ENCODE measurements around the gene ELFN1.

Gene ELFN1

DNA sequence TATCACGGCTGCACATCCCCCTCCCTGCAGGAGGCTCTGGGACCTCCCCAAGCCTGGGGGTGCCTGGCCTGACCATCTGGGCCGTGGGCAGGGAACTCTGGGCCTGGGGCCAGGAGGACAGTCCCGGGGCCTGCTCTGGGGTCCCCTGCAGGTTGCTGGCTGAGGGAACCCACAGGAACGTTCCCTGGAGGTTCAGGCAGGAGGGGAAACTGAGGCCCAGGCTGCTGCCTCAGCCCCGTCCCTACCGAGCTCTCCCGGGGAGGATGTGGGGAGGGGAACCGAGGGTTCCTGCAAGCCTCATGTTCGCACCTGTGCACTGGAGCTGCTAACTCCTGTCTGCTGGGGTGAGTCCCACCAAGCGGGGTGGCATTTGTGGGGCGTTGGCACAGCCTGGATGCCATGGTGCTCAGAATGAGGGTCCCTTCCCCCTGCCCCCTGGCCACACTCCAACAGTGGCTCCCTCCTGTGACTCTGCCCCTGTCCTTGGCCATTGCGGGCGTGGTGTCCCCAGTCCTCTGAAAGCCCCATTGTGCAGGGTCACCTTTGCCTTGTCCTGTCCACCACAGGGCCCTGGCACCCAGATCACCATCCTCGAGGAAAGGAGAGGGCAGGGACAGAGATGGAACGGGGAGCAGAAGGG, 9.4 kb downstream of the ELFN1 start:
- TF ChIP-seq, protein P1, sequence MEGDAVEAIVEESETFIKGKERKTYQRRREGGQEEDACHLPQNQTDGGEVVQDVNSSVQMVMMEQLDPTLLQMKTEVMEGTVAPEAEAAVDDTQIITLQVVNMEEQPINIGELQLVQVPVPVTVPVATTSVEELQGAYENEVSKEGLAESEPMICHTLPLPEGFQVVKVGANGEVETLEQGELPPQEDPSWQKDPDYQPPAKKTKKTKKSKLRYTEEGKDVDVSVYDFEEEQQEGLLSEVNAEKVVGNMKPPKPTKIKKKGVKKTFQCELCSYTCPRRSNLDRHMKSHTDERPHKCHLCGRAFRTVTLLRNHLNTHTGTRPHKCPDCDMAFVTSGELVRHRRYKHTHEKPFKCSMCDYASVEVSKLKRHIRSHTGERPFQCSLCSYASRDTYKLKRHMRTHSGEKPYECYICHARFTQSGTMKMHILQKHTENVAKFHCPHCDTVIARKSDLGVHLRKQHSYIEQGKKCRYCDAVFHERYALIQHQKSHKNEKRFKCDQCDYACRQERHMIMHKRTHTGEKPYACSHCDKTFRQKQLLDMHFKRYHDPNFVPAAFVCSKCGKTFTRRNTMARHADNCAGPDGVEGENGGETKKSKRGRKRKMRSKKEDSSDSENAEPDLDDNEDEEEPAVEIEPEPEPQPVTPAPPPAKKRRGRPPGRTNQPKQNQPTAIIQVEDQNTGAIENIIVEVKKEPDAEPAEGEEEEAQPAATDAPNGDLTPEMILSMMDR (IDR thresholded peaks at IDR 0.05; ENCODE audit: low read depth, low read length, missing control alignments) = no peak
- DNase-seq (ENCODE audit: extremely low read depth, low read depth) = no peak
- H3K4me3 ChIP-seq (replicated peaks; ENCODE audit: low read depth, low read length) = no peak overlapping the region

DNA sequence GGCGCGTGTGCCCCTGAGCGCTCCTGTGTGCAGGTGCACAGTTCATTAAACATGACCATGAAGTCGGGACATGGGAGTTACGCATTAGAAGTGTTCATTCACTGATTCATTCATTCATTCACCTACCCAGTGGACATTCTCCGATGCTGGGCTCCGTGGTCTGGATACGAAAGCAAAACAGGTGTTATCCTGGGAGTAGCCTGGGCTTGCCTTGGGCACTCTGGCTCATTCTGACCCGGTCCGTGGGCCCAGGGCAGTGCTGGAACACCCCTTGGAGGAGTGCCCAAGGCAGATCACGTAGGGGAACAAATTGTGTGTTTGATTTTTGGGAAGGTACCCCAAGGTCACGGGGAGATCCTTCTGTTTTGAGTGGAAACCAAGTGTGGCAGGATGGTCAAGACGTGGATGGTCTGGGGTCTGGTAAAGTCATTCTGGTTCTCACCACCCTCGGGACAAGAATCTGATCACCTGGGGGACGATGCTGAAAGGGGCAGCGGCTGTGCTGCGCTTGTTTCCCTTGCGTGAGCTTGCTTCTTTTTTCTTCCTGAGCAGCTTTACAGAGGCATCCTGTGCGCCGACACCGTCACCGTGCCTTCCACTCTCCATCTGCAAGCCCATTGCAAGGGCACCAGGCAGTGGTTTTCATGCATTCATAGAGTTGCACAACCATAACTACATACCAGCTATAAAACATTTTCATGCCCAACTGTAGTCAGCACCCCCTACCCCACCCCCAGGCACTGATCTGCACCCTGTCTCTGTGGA, 10.1 kb downstream of the ELFN1 start:
- TF ChIP-seq, protein P1 (IDR thresholded peaks at IDR 0.05; ENCODE audit: low read depth, low read length, missing control alignments) = no peak
- DNase-seq (ENCODE audit: extremely low read depth, low read depth) = no peak
- H3K4me3 ChIP-seq (replicated peaks; ENCODE audit: low read depth, low read length) = no peak overlapping the region

DNA sequence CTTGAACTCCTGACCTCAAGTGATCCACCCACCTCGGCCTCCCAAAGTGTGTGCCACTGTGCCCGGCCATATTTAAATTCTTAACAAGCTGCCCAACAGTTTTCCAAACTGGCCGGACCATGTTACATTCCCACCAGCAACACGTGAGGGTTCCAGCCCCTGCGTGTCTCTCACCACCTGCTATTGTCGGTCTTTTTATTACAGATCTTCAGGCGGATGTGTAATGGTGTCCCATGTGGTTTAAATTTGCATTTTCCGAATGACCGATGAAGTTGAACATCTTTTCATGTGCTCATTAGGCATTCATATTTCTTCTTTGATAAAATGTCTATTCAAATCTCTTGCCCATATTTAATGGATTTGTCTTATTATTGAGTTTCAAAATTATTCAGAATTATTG, 11.5 kb downstream of the ELFN1 start:
- TF ChIP-seq, protein P1 (IDR thresholded peaks at IDR 0.05; ENCODE audit: low read depth, low read length, missing control alignments) = no peak
- no peak for DNase-seq (ENCODE audit: extremely low read depth, low read depth)
- no peak overlapping the region for H3K4me3 ChIP-seq (replicated peaks; ENCODE audit: low read depth, low read length)

DNA sequence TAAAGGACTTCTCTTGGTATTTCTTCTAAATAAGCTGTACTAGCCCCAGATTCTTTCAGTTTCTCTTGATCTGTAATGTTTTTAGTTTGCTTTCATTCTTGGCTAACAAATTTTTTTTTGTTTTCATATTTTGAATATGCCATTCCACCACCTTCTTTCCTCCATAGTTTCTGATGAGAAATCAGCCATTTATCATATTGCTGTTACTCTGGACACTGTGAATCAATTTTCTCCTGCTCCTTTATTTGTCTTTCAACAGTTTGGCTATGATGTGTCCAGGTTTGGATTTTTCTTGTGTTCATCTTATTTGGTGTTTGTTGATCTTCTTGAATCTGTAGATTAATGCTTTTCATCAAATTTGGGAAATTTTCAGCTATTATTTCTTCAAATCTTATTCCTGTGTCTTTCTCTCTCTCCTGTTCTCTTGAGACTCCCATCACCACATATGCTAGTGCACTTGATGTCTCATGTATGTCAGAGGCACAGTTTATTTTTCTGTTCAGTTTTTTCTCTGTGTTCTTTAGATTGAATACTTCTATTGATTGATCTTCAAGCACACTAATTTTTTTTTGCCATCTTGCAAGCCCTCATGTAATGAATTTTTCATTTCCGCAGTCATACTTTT, 15.0 kb downstream of the ELFN1 start:
- no peak overlapping the region for H3K4me3 ChIP-seq (replicated peaks; ENCODE audit: low read depth, low read length)
- no peak for DNase-seq (ENCODE audit: extremely low read depth, low read depth)
- TF ChIP-seq, protein P1 (IDR thresholded peaks at IDR 0.05; ENCODE audit: low read depth, low read length, missing control alignments) = no peak

DNA sequence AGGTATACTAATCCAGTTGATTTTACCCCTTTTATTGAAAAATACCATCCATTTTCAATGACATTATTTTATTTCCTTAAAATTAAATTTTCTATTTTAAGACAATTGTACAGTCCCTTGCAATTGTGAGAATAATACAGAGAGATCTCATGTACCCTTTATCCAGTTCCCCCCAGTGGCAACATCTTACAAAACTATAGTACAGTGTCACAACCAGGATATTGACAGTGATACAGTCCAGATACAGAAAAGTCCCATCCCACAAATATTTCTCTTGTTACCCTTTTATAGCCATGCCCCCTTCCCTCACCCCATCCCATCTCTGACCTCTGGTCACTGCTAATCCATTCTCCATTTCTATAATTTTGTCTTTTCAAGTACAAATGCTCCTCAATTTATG, 18.5 kb downstream of the ELFN1 start:
- TF ChIP-seq, protein P1 (IDR thresholded peaks at IDR 0.05; ENCODE audit: low read depth, low read length, missing control alignments) = no peak
- no peak for DNase-seq (ENCODE audit: extremely low read depth, low read depth)
- H3K4me3 ChIP-seq (replicated peaks; ENCODE audit: low read depth, low read length) = no peak overlapping the region

DNA sequence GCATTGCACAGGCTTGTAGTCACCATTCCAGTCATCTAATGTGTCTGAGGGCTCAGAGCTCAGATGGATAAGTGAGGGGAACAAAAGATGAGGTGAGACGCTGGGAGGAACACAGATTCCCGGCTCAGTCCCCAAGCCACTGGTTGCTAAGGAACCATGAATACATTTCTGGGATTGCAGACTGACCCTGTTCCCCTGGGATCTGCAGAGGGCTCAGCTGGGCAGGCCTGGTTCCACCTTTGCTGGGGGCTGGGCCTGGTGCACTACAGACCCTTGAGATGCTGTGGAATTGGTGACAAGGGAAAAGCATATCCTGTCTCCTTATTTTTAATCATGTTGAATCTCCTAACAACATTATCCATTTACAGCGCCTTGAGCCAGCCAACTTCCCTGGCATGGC, 19.2 kb downstream of the ELFN1 start:
- DNase-seq (ENCODE audit: extremely low read depth, low read depth) = no peak

More for the DNA sequence above, 19.2 kb downstream of the ELFN1 start:
- no peak overlapping the region for H3K4me3 ChIP-seq (replicated peaks; ENCODE audit: low read depth, low read length)
- TF ChIP-seq, protein P1 (IDR thresholded peaks at IDR 0.05; ENCODE audit: low read depth, low read length, missing control alignments) = no peak
